ENCODE measurements around the gene HS2ST1. TPM values are rescaled to one million over a fixed set of nuclear protein-coding genes. Genes with fewer than 3 reads are reported as not detected.

Gene HS2ST1
- total RNA-seq, 1 experiment from 2014 or later = 27.8 TPM

GRCh38 chr1:87135329-87135712 lies 220.9 kb downstream of the HS2ST1 start:
- DNase-seq (ENCODE audit: low read depth) = no peak

- no peak for DNase-seq (ENCODE audit: low read depth)
Measured at GRCh38 chr1:87136607-87137341, 222.3 kb downstream of the HS2ST1 start.

- DNase-seq (ENCODE audit: low read depth) = no peak
Measured at GRCh38 chr1:87137342-87137739, 222.9 kb downstream of the HS2ST1 start.

GRCh38 chr1:87140831-87141540 lies 226.6 kb downstream of the HS2ST1 start:
- no peak for DNase-seq (ENCODE audit: low read depth)

- no peak for DNase-seq (ENCODE audit: low read depth)
Measured at GRCh38 chr1:87141556-87141955, 227.1 kb downstream of the HS2ST1 start.

- DNase-seq (ENCODE audit: low read depth) = no peak
Measured at GRCh38 chr1:87143413-87144135, 229.1 kb downstream of the HS2ST1 start.

- DNase-seq (ENCODE audit: low read depth) = no peak
Measured at GRCh38 chr1:87144316-87144895, 230.0 kb downstream of the HS2ST1 start.

- no peak for DNase-seq (ENCODE audit: low read depth)
Measured at GRCh38 chr1:87144981-87145380, 230.5 kb downstream of the HS2ST1 start.

GRCh38 chr1:87146538-87146937 lies 232.1 kb downstream of the HS2ST1 start:
- no peak for DNase-seq (ENCODE audit: low read depth)

GRCh38 chr1:87146986-87147385 lies 232.6 kb downstream of the HS2ST1 start:
- no peak for DNase-seq (ENCODE audit: low read depth)

GRCh38 chr1:87147851-87148250 lies 233.4 kb downstream of the HS2ST1 start:
- DNase-seq (ENCODE audit: low read depth) = no peak

- DNase-seq (ENCODE audit: low read depth) = no peak
Measured at GRCh38 chr1:87148661-87149060, 234.2 kb downstream of the HS2ST1 start.

- DNase-seq (ENCODE audit: low read depth) = no peak
Measured at GRCh38 chr1:87149241-87150041, 235.0 kb downstream of the HS2ST1 start.

- DNase-seq (ENCODE audit: low read depth) = no peak
Measured at GRCh38 chr1:87150143-87150542, 235.7 kb downstream of the HS2ST1 start.

- peak; percentile 39 for DNase-seq (ENCODE audit: low read depth)
Measured at GRCh38 chr1:87151500-87152421, 237.3 kb downstream of the HS2ST1 start.

- DNase-seq (ENCODE audit: low read depth) = no peak
Measured at GRCh38 chr1:87154384-87154783, 239.9 kb downstream of the HS2ST1 start.

GRCh38 chr1:87155170-87155569 lies 240.7 kb downstream of the HS2ST1 start:
- no peak for DNase-seq (ENCODE audit: low read depth)

- DNase-seq (ENCODE audit: low read depth) = no peak
Measured at GRCh38 chr1:87155648-87156047, 241.2 kb downstream of the HS2ST1 start.

GRCh38 chr1:87156124-87156523 lies 241.7 kb downstream of the HS2ST1 start:
- DNase-seq (ENCODE audit: low read depth) = no peak

GRCh38 chr1:87159378-87159915 lies 245.0 kb downstream of the HS2ST1 start:
- DNase-seq (ENCODE audit: low read depth) = no peak
